Measurements from ENCODE around the gene RAB3GAP1. TPM values are rescaled to one million over a fixed set of nuclear protein-coding genes. Genes with fewer than 3 reads are reported as not detected.
"Not testable (repeated sequence)": the region's sequence is repeated elsewhere in the genome, so short reads cannot be mapped to it uniquely, and the experiment has no call there.

The RAB3GAP1 gene
- total RNA-seq, 1 donor from 2014 or later, result 32.0 TPM

DNA sequence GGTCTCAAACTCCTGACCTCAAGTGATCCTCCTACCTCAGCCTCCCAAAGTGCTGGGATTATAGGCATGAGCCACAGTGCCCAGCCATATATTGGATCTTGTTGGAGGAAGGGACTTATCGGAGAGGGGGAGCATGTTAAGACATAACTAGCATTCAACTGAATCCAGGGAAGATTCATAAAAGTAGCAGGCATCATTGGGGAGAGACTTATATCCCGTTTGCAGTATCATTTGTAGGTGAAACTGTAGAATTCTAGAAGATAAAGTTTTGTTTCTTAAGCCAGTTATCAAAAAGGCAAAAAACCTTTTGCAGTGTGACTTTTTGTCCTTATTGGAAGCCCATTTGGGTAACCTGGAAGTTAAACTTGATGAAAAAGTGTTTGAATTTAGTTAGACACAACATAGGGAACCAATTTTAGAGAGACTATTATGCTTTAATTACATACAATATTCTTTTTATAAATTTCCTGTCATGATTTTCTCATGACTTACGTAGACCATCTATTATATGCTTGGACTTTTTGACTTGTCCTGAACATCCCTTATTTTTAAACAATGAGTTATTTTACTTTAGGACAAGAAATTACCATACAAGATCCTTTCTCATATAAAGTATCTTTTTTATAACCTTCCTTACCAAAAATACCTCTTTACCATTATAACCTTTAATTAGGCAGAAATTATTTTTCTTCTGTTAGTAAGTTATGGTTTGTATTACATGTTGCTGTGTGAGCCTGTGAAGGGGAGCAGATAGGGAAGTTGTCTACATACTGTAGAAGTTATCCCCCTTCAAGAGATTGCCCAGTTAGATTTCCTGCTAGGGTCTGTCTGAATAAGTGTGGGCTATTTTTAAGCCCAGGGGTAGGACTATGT is 20.3 kb downstream of the RAB3GAP1 start:
- Mint-ChIP-seq H3K9me3 (peaks cover 28% of the 10 kb centered on the region), H3K27me3 (ENCODE audit: low read depth) (no peaks in the 10 kb centered on the region), H3K4me3 (no peak overlapping the region), H3K36me3 (ENCODE audit: low read depth) (peaks cover 65% of the 10 kb centered on the region), H3K27ac (ENCODE audit: unreplicated experiment) (no peak overlapping the region), H3K4me1 (no peaks in the 10 kb centered on the region)
- DNase-seq (ENCODE audit: low read depth, low spot score), result no peak
- TF ChIP-seq, protein P1, sequence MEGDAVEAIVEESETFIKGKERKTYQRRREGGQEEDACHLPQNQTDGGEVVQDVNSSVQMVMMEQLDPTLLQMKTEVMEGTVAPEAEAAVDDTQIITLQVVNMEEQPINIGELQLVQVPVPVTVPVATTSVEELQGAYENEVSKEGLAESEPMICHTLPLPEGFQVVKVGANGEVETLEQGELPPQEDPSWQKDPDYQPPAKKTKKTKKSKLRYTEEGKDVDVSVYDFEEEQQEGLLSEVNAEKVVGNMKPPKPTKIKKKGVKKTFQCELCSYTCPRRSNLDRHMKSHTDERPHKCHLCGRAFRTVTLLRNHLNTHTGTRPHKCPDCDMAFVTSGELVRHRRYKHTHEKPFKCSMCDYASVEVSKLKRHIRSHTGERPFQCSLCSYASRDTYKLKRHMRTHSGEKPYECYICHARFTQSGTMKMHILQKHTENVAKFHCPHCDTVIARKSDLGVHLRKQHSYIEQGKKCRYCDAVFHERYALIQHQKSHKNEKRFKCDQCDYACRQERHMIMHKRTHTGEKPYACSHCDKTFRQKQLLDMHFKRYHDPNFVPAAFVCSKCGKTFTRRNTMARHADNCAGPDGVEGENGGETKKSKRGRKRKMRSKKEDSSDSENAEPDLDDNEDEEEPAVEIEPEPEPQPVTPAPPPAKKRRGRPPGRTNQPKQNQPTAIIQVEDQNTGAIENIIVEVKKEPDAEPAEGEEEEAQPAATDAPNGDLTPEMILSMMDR (conservative IDR thresholded peaks at IDR 0.05), result no peak

DNA sequence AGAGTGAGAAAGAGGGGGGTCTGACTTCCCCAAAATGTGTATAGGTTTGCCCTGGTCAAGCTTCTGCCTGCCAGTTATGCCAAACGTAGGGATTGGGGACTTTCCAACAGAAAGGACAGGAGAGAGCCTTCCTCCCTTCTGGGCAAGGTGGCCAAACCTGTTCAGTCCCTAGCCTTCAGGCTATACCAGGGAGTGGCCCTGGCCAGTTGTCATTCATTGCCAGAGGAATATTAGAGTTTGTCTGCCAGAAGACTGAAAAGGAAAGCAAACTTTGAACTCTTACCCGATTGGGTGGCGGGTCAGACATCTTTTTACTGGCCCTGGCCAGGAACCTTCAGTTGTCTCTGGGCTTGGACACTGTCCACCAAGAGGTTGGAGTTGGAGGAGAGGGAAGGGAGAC is 22.1 kb downstream of the RAB3GAP1 start:
- TF ChIP-seq, protein P1 (conservative IDR thresholded peaks at IDR 0.05), result no peak
- Mint-ChIP-seq H3K36me3 (ENCODE audit: low read depth) (peaks cover 63% of the 10 kb centered on the region), H3K4me1 (no peaks in the 10 kb centered on the region), H3K27me3 (ENCODE audit: low read depth) (no peaks in the 10 kb centered on the region), H3K27ac (ENCODE audit: unreplicated experiment) (no peak overlapping the region), H3K4me3 (no peak overlapping the region), H3K9me3 (peaks cover 28% of the 10 kb centered on the region)
- DNase-seq (ENCODE audit: low read depth, low spot score), result no peak

DNA sequence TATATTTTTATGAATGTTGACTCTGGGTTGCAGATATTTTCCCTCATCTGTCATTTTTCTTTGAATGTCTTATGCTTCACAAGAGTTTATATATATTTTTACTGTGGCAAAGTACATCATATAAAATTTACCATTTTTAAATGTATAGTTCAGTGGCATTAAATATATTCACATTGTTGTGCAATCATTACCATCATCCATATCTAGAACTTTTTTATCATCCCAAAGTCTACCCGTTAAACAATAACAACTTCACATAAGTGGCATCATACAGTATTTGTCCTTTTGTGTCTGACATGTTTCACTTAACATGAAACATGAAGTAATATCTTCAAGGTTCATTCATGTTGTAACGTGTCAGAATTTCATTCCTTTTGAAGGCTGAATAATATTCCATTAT is 24.5 kb downstream of the RAB3GAP1 start:
- TF ChIP-seq, protein P1 (conservative IDR thresholded peaks at IDR 0.05), result no peak
- no peak overlapping the region for H3K27ac Mint-ChIP-seq (ENCODE audit: unreplicated experiment)
- no peak overlapping the region for H3K4me3 Mint-ChIP-seq
- no peaks in the 10 kb centered on the region for H3K27me3 Mint-ChIP-seq (ENCODE audit: low read depth)
- no peak for DNase-seq (ENCODE audit: low read depth, low spot score)
- peaks cover 66% of the 10 kb centered on the region for H3K36me3 Mint-ChIP-seq (ENCODE audit: low read depth)
- H3K9me3 Mint-ChIP-seq, result peaks cover 31% of the 10 kb centered on the region
- no peaks in the 10 kb centered on the region for H3K4me1 Mint-ChIP-seq

DNA sequence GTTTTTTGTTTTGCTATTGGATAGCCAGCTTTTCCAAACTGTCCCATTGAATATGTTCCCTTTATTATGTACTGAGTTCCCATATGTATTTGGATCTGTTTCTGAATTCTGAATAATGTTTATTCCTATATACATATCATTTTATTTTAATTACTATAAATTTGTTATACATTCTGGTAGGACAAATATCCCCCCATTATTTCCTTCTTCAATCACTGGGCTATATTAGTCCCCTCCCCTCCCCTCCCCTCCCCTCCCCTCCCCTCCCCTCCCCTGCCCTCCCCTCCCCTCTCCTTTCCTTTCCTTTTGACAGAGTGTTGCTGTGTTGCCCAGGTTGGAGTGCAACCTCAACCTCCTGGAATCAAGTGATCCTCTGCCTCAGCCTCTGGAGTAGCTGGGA is 26.3 kb downstream of the RAB3GAP1 start:
- DNase-seq (ENCODE audit: low read depth, low spot score), result no peak
- H3K27me3 Mint-ChIP-seq (ENCODE audit: low read depth), result no peaks in the 10 kb centered on the region
- no peaks in the 10 kb centered on the region for H3K4me1 Mint-ChIP-seq
- TF ChIP-seq, protein P1 (conservative IDR thresholded peaks at IDR 0.05), result no peak
- H3K4me3 Mint-ChIP-seq, result no peak overlapping the region
- H3K27ac Mint-ChIP-seq (ENCODE audit: unreplicated experiment), result no peak overlapping the region
- H3K9me3 Mint-ChIP-seq, result peaks cover 25% of the 10 kb centered on the region
- H3K36me3 Mint-ChIP-seq (ENCODE audit: low read depth), result peaks cover 63% of the 10 kb centered on the region

DNA sequence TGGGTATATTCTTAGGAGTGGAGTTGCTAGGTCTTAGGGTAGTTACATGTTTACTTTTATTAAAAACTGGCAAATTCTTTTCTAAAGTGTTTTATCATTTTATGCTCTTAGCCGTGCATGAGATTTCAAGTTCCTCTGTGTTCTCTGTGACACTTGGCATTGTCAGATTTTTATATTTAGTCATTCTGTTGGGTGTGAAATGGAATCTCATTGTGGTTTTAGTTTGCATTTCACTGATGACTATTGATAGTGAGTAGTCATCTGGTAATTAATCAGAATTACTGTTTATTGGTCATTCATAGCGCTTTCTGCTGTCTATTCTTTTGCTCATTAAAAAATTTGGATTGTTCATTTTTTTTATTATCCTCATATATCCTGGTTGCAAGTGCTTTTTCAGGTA is 34.1 kb downstream of the RAB3GAP1 start:
- H3K36me3 Mint-ChIP-seq (ENCODE audit: low read depth), result peaks cover 36% of the 10 kb centered on the region
- peaks cover 15% of the 10 kb centered on the region for H3K9me3 Mint-ChIP-seq
- H3K27ac Mint-ChIP-seq (ENCODE audit: unreplicated experiment), result no peak overlapping the region
- H3K4me3 Mint-ChIP-seq, result no peak overlapping the region
- TF ChIP-seq, protein P1 (conservative IDR thresholded peaks at IDR 0.05), result no peak
- H3K27me3 Mint-ChIP-seq (ENCODE audit: low read depth), result no peaks in the 10 kb centered on the region
- no peak for DNase-seq (ENCODE audit: low read depth, low spot score)
- no peaks in the 10 kb centered on the region for H3K4me1 Mint-ChIP-seq

DNA sequence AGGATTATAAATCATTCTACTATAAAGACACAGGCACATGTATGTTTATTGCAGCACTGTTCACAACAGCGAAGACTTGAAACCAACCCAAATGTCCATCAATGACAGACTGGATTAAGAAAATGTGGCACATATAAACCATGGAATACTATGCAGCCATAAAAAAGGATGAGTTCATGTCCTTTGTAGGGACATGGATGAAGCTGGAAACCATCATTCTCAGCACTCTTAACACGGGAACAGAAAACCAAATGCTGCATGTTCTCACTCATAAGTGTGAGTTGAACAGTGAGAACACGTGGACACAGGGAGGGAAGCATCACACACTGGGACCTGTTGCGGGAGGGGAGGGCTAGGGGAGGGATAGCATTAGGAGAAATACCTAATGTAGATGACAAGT is 37.5 kb downstream of the RAB3GAP1 start:
- H3K4me3 Mint-ChIP-seq; DNase-seq (ENCODE audit: low read depth, low spot score): not testable (repeated sequence)
- H3K36me3 Mint-ChIP-seq (ENCODE audit: low read depth), result peaks cover 26% of the 10 kb centered on the region

More for the DNA sequence above, 37.5 kb downstream of the RAB3GAP1 start:
- not testable (repeated sequence) for H3K4me1 Mint-ChIP-seq; H3K27ac Mint-ChIP-seq (ENCODE audit: unreplicated experiment); H3K27me3 Mint-ChIP-seq (ENCODE audit: low read depth); H3K9me3 Mint-ChIP-seq

Data from neural crest cell (in vitro differentiated cells).